Ovary (tissue), 9 donors: ENCODE results near the gene GTF3C2. TPM values are rescaled to one million over a fixed set of nuclear protein-coding genes. Genes with fewer than 3 reads are reported as not detected.
A peak's percentile ranks its signal among the peaks of the same experiment; 100 is the strongest.
"Not testable (repeated sequence)": the region's sequence is repeated elsewhere in the genome, so short reads cannot be mapped to it uniquely, and the experiment has no call there.

Source experiments
- DNase-seq, 5 donors: peaks; one replicate each; pipeline ENCODE4 v3.0.0-alpha.2; 2019 to 2020
- H3K27ac ChIP-seq, 2 donors: fragments of 200-600 bp; one replicate each; pipeline versions ENCODE4 v1.5.1 to v1.8.0; 2019 to 2022
- H3K27me3 ChIP-seq: fragments of 200-600 bp; one replicate; pipeline ENCODE4 v1.8.0; 2022
- H3K36me3 ChIP-seq: fragments of 200-600 bp; sonication (generic); one replicate; pipeline ENCODE4 v1.5.1; 2019
- H3K4me1 ChIP-seq: one replicate; pipeline ENCODE4 v1.8.1; 2013; ENCODE audit warnings: mild to moderate bottlenecking, moderate library complexity; ENCODE audit not compliant: insufficient read depth
- H3K4me3 ChIP-seq: fragments of 200-600 bp; sonication (generic); one replicate; pipeline ENCODE4 v1.5.1; 2017
- H3K9me3 ChIP-seq, 2 donors: fragments of 200-600 bp in 1 of 2; sonication (generic) in 1 of 2; one replicate each; pipeline versions ENCODE4 v1.5.1 to v1.8.1; 2013 to 2019; ENCODE audit warnings: mild to moderate bottlenecking in 1 of 2, moderate library complexity in 1 of 2
- EP300 ChIP-seq: sonication (generic); formaldehyde crosslinking; IDR thresholded peaks from one replicate; pipeline ENCODE4 v1.6.1; 2017; ENCODE audit warnings: antibody characterized with exemption
- POLR2A ChIP-seq: fragments of 450-650 bp; IDR thresholded peaks from one replicate; pipeline ENCODE4 v1.6.1; 2017; ENCODE audit warnings: antibody characterized with exemption, mild to moderate bottlenecking, moderate library complexity
- WGBS, 3 donors: extraction: QIAGEN DNeasy Blood & Tissue Kit in 1 of 3; methylation state at CpG; one replicate each; pipeline versions ENCODE4 v1.1.5 to v1.1.7; 2013 to 2017; 5-methylcytosine and 5-hydroxymethylcytosine counted together
- intact Hi-C, 4 donors: fragments of 100-400 bp; cut with DNase I; formaldehyde crosslinking; loops; one replicate each; pipeline versions ENCODE4 v1.11.0 to v1.15.1; 2022 to 2023
- polyA plus RNA-seq, 2 donors: library from polyadenylated mRNA; stranded (reverse); fragments of 200-250 nt in 1 of 2; fragments of 350-450 nt in 1 of 2; fragmentation: Illumina TruSeq in 1 of 2; extraction: RNeasy Lipid Tissue Mini Kit (QIAGEN cat#74804) in 1 of 2; gene quantifications; one replicate each; pipeline ENCODE4 v1.2.3, GENCODE V29; 2013 to 2014
- total RNA-seq, 7 donors: library from RNA; depleted of rRNA in 2 of 7; stranded (reverse); fragments of >200 nt in 2 of 7; fragmentation: NEBNext Ultra II Directional in 3 of 7; extraction: Animal tissue kit (Norgen Biotek cat#: 25700) in 3 of 7; gene quantifications; one replicate each; pipeline versions ENCODE4 v1.1.0 to v1.2.4, GENCODE V29; 2016 to 2023
- TF ChIP-seq, protein P1 (sequence below), 3 donors: fragments of 450-650 bp in 2 of 3; fragments of 200-600 bp in 1 of 3; IDR thresholded peaks; one replicate each; pipeline versions ENCODE4 v1.5.1 to v1.8.0; 2016 to 2022; ENCODE audit warnings: antibody characterized with exemption in 3 of 3, mild to moderate bottlenecking in 1 of 3
- donor health status: DM: no; HTN: no; CAD: no; lungs with moderate emphysema.
- donor health status: DM: no; HTN: no; CAD: no.
- donor health status: Bipolar disorder and iron deficiency.
- donor health status: DM: yes; HTN: yes; CAD: no.
- donor health status: DM: no; HTN: no; CAD: no.
- donor health status: DM: yes; HTN: yes; CAD: no.

GTF3C2 gene
- total and polyA plus RNA-seq, 9 donors = 26.8 to 57.7 (median 45.8) TPM

- Histone ChIP-seq H3K36me3 (no peaks in the 10 kb centered on the region), H3K27me3 (peaks cover 4% of the 10 kb centered on the region), H3K4me1 (peaks cover 4% of the 10 kb centered on the region), H3K27ac (no peak overlapping the region), H3K9me3 (no peaks in the 10 kb centered on the region), H3K4me3 (no peak overlapping the region)
- 84 to 91% (median 84%) methylated on average over 13 of the region's 13 CpGs for WGBS, 3 donors
- TF ChIP-seq POLR2A (no peak), EP300 (no peak)
- TF ChIP-seq, protein P1, sequence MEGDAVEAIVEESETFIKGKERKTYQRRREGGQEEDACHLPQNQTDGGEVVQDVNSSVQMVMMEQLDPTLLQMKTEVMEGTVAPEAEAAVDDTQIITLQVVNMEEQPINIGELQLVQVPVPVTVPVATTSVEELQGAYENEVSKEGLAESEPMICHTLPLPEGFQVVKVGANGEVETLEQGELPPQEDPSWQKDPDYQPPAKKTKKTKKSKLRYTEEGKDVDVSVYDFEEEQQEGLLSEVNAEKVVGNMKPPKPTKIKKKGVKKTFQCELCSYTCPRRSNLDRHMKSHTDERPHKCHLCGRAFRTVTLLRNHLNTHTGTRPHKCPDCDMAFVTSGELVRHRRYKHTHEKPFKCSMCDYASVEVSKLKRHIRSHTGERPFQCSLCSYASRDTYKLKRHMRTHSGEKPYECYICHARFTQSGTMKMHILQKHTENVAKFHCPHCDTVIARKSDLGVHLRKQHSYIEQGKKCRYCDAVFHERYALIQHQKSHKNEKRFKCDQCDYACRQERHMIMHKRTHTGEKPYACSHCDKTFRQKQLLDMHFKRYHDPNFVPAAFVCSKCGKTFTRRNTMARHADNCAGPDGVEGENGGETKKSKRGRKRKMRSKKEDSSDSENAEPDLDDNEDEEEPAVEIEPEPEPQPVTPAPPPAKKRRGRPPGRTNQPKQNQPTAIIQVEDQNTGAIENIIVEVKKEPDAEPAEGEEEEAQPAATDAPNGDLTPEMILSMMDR (IDR thresholded peaks at IDR 0.05) = no peak
- DNase-seq = no peak
- intact Hi-C loops = loop anchor here in 1 of 4 donors (10.0 kb wide), 1 partner anchor 460 kb away; the partner anchor contains the start of gene DPYSL5
Observed at GRCh38 chr2:27304488-27305240, 51.9 kb downstream of the GTF3C2 start.

- Histone ChIP-seq H3K36me3 (no peaks in the 10 kb centered on the region), H3K4me1 (peaks cover 4% of the 10 kb centered on the region), H3K4me3 (peak overlapping the region; percentile 30), H3K27me3 (peaks cover 4% of the 10 kb centered on the region), H3K9me3 (no peaks in the 10 kb centered on the region), H3K27ac (no peak overlapping the region)
- no peak for TF ChIP-seq POLR2A
- TF ChIP-seq EP300 = no peak
- TF ChIP-seq, protein P1 (IDR thresholded peaks at IDR 0.05) = peak; percentile 63 to 72 (median 64)
- intact Hi-C loops = loop anchor here in 1 of 4 donors (10.0 kb wide), 1 partner anchor 459 kb away; the partner anchor contains the start of gene DPYSL5
- WGBS, 3 donors = 17 to 18% (median 18%) methylated on average over 25 of the region's 25 CpGs
- peak in 1 of 5 donors; percentile 38 for DNase-seq
Observed at GRCh38 chr2:27303093-27304025, 53.2 kb downstream of the GTF3C2 start.

- not testable (repeated sequence) for H3K4me3 ChIP-seq, DNase-seq, H3K9me3 ChIP-seq, H3K27me3 ChIP-seq, H3K4me1 ChIP-seq, H3K36me3 ChIP-seq, H3K27ac ChIP-seq
- intact Hi-C loops = loop anchor here in 1 of 4 donors (10.0 kb wide), 1 partner anchor 456 kb away; the partner anchor contains the start of gene DPYSL5
- 70 to 82% (median 72%) methylated on average over 4 of the region's 4 CpGs for WGBS, 3 donors
Observed at GRCh38 chr2:27300606-27301005, 56.0 kb downstream of the GTF3C2 start.

- H3K27ac ChIP-seq = no peak overlapping the region
- intact Hi-C loops = no loop called here
Observed at GRCh38 chr2:27298391-27299080, 58.0 kb downstream of the GTF3C2 start.

More at GRCh38 chr2:27298391-27299080, 58.0 kb downstream of the GTF3C2 start:
- Histone ChIP-seq H3K27me3 (no peaks in the 10 kb centered on the region), H3K4me3 (no peak overlapping the region), H3K36me3 (no peaks in the 10 kb centered on the region), H3K4me1 (no peaks in the 10 kb centered on the region), H3K9me3 (no peaks in the 10 kb centered on the region)
- WGBS, 3 donors = 73 to 78% (median 75%) methylated on average over 18 of the region's 18 CpGs
- TF ChIP-seq, protein P1 (IDR thresholded peaks at IDR 0.05) = no peak
- TF ChIP-seq EP300 = no peak
- TF ChIP-seq POLR2A = no peak
- no peak for DNase-seq
